Epithelial cell of proximal tubule (primary cell): ENCODE measurements around the gene VPS39. TPM values are rescaled to one million over a fixed set of nuclear protein-coding genes. Genes with fewer than 3 reads are reported as not detected.

Experiments
- DNase-seq: peaks from one replicate; pipeline ENCODE4 v3.0.0-alpha.2; 2011; ENCODE audit warnings: low read depth
- H3K4me3 ChIP-seq: 2 replicates; pipeline ENCODE4 v1.5.1; 2011; ENCODE audit warnings: low read depth, mild to moderate bottlenecking, low read length
- total RNA-seq: library from RNA; depleted of rRNA; stranded (reverse); fragments of >200 nt; gene quantifications from 2 replicates; pipeline ENCODE4 v1.2.3, GENCODE V29; 2015
- TF ChIP-seq, protein P1 (sequence below): conservative IDR thresholded peaks from 2 replicates; pipeline ENCODE4 v1.5.1; 2012; ENCODE audit warnings: low read depth, mild to moderate bottlenecking, low read length

VPS39 gene
- total RNA-seq, 1 donor from 2014 or later: 29.1 TPM

DNA sequence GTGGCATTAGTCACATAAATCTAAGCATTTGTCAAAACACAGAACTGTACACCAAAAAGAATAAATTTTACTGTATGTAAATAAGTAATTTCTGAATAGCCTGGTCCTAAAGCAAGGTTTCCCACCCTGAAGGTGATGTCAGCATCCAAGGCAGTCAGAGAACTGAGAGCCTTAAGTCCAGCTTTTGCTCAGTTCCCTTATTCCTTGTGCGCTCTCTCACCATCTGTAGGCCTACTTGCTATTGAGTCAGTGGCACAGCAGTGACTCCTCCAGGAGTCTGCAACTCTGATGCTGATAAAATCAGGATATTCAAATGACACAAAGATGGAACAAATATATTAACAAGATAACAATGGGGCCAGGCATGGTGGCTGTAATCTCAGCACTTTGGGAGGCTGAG, 22.3 kb downstream of the VPS39 start:
- TF ChIP-seq, protein P1, sequence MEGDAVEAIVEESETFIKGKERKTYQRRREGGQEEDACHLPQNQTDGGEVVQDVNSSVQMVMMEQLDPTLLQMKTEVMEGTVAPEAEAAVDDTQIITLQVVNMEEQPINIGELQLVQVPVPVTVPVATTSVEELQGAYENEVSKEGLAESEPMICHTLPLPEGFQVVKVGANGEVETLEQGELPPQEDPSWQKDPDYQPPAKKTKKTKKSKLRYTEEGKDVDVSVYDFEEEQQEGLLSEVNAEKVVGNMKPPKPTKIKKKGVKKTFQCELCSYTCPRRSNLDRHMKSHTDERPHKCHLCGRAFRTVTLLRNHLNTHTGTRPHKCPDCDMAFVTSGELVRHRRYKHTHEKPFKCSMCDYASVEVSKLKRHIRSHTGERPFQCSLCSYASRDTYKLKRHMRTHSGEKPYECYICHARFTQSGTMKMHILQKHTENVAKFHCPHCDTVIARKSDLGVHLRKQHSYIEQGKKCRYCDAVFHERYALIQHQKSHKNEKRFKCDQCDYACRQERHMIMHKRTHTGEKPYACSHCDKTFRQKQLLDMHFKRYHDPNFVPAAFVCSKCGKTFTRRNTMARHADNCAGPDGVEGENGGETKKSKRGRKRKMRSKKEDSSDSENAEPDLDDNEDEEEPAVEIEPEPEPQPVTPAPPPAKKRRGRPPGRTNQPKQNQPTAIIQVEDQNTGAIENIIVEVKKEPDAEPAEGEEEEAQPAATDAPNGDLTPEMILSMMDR: no peak
- DNase-seq: no peak
- no peak overlapping the region for H3K4me3 ChIP-seq

DNA sequence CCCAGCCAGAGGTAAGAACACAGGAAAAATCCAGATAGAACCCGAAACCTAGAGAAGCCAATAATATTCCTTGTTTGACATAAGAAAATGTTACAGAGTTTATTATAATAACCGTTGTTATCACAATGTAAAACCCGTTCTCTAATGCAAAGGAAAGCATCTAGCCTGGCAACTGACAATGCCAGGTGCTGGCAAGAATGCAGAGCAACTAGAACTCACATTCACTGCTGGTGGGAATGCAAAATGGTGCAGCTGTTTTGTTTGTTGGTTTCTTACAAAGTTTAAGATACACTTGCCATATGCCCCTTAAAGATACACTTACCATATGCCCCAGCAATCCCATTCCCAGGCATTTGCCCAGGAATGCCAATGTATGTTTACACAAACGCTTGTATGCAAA, 23.4 kb downstream of the VPS39 start:
- no peak overlapping the region for H3K4me3 ChIP-seq
- DNase-seq: no peak
- TF ChIP-seq, protein P1: no peak

DNA sequence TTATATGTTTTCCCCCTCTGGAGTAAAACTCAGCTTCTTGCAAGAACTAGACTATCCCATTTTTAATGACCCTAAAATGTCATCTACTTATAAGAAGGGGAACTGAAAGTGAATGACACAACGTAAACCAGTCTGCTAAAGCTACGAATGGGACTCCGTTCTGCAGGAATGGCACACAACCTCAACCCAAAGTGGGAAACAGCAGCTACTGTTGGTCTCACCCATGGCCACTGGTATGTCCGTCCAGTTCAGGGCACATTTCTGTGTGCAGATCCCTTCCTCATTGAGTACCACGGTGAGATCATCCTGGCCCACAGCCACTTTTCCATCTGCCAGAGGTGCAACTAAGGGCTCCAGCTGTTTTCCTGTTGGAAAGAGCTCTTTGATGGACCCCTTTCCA, 23.8 kb downstream of the VPS39 start:
- no peak overlapping the region for H3K4me3 ChIP-seq
- TF ChIP-seq, protein P1: no peak
- no peak for DNase-seq

DNA sequence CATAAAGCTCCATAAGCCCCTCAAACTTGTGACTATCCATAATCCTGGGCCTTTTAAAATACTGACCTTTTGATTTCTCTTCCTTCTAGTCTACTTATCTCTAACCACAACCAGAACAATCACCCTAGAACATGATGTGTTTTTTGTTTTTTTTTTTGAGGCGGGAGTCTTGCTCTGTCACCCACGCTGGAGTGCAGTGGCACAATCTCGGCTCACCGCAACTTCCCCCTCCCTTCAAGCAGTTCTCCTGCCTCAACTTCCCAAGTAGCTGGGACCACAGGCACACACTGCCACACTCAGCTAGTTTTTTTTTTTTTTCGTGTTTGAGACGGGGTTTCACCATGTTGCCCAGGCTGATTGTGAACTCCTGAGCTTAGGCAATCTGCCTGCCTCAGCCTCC, 25.1 kb downstream of the VPS39 start:
- TF ChIP-seq, protein P1: no peak
- DNase-seq: no peak
- no peak overlapping the region for H3K4me3 ChIP-seq

DNA sequence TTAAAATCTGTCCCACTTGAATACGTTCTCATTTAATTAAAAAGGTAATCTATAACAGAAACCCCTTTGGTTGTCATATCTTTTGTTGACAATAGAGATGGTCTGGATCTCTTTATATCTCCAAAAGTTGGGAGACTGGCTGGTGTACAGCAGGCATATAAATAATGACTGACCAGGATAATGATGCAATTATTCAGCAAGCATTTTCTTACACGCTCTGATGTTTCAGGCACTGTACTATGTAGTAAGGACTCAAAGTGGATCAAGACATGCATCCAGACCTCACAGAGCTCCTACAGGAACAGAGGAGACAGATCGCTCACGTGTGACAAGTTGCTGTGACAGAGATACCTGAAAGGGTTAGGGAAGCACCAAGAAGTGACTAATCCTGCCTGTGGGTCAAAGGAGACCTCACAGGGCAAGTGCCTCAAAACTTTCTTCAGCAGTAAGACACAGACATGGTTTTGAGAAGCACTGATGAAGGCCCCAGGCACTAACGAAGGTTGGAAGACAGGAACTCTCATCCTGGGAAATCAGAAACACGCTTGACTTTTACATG, 25.7 kb downstream of the VPS39 start:
- H3K4me3 ChIP-seq: no peak overlapping the region
- DNase-seq: no peak
- TF ChIP-seq, protein P1: no peak

DNA sequence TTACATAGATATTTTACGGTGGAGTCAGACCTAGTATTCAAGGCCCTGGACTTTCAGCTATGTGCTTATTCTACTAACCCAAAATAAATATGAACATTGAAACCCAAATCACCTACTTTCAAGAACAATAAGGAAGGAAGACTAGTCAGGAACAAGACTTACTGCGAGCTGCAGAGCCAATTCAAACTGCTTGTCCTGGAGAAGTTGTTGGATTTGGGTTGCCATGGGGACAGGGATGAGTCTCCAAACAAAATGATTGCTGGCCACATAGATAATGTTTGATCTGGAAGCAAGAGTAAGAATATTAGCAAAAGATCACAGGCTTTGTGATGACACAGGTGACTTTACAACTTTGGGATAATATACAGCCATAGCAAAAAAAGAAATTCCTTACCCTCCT, 30.0 kb downstream of the VPS39 start:
- TF ChIP-seq, protein P1: no peak
- no peak for DNase-seq
- no peak overlapping the region for H3K4me3 ChIP-seq

DNA sequence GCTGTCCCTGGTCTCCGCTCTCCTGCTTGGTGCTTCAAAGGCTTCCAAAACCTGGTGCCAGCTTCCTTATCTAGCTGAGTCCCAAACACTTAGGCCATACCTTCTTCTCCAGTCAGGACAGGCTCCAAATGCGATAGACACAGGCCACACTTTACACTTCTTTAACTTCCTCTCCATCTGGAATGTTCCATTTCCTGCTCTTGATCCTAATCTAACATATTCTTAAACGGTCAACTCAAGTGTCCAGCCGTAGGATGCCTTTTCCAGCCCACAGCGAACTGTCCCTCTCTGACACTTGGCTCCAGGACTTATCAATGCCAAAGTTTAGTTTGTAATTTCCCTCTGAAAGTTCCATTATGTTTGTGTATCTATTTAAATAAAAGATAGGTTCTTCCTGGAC, 32.4 kb downstream of the VPS39 start:
- no peak for DNase-seq
- TF ChIP-seq, protein P1: no peak
- H3K4me3 ChIP-seq: no peak overlapping the region
